GM23338 (cell line): ENCODE data around the gene USP1. TPM values are rescaled to one million over a fixed set of nuclear protein-coding genes. Genes with fewer than 3 reads are reported as not detected.

Experiments used
- ATAC-seq: fragments of 200-7000 bp; cut with Tn5 transposase; 3 replicates; pipeline ENCODE4 v1.9.1; 2020
- DNase-seq: peaks from one replicate; pipeline ENCODE4 v3.0.0-alpha.2; 2015; ENCODE audit warnings: low spot score
- H2AFZ ChIP-seq: fragments of 200-600 bp; sonication (generic); 2 replicates; pipeline ENCODE4 v1.8.0; 2016; ENCODE audit warnings: antibody characterized with exemption, mild to moderate bottlenecking, moderate library complexity
- H3F3A ChIP-seq: fragments of 200-600 bp; sonication (generic); replicated peaks from 2 replicates; pipeline ENCODE4 v1.8.0; 2017; ENCODE audit warnings: antibody characterized with exemption, mixed run types, low read depth
- H3K27ac ChIP-seq: fragments of 200-600 bp; sonication (generic); 2 replicates; pipeline ENCODE4 v1.6.1; 2016; ENCODE audit warnings: low read depth
- H3K27me3 ChIP-seq: fragments of 200-600 bp; sonication (generic); 2 replicates; pipeline ENCODE4 v1.8.0; 2016; ENCODE audit warnings: mild to moderate bottlenecking, mixed run types, moderate library complexity; ENCODE audit not compliant: insufficient read depth
- H3K36me3 ChIP-seq: fragments of 200-600 bp; sonication (generic); 2 replicates; pipeline ENCODE4 v1.8.0; 2016; ENCODE audit warnings: mild to moderate bottlenecking; ENCODE audit not compliant: insufficient read depth
- H3K4me1 ChIP-seq: fragments of 200-600 bp; sonication (generic); 2 replicates; pipeline ENCODE4 v1.8.0; 2016; ENCODE audit warnings: mild to moderate bottlenecking, moderate library complexity; ENCODE audit not compliant: insufficient read depth
- H3K4me2 ChIP-seq: fragments of 200-600 bp; sonication (generic); 2 replicates; pipeline ENCODE4 v1.7.1; 2017; ENCODE audit warnings: mixed run types
- H3K4me3 ChIP-seq: fragments of 200-600 bp; sonication (generic); 2 replicates; pipeline ENCODE4 v1.6.1; 2016; ENCODE audit warnings: mixed run types
- H3K79me2 ChIP-seq: fragments of 200-600 bp; sonication (generic); replicated peaks from 2 replicates; pipeline ENCODE4 v1.8.0; 2017; ENCODE audit warnings: mild to moderate bottlenecking; ENCODE audit not compliant: insufficient read depth
- H3K9me2 ChIP-seq: fragments of 200-600 bp; sonication (generic); 2 replicates; pipeline ENCODE4 v1.8.0; 2017; ENCODE audit not compliant: insufficient read depth
- H4K20me1 ChIP-seq: fragments of 200-600 bp; sonication (generic); replicated peaks from 2 replicates; pipeline ENCODE4 v1.8.0; 2017; ENCODE audit warnings: mild to moderate bottlenecking; ENCODE audit not compliant: insufficient read depth
- H3K27ac Mint-ChIP-seq: 2 replicates; pipeline ENCODE4 v1.8.0; 2020; ENCODE audit warnings: inconsistent platforms, mild to moderate bottlenecking, moderate library complexity, mixed read lengths
- H3K27me3 Mint-ChIP-seq: 3 replicates; pipeline ENCODE4 v1.8.0; 2022; ENCODE audit warnings: low read depth, mild to moderate bottlenecking, moderate library complexity, mixed read lengths, inconsistent platforms; ENCODE audit not compliant: insufficient read depth, poor library complexity
- H3K36me3 Mint-ChIP-seq: 3 replicates; pipeline ENCODE4 v1.8.0; 2021; ENCODE audit warnings: low read depth, mild to moderate bottlenecking, inconsistent platforms, moderate library complexity, mixed read lengths
- H3K4me1 Mint-ChIP-seq: 3 replicates; pipeline ENCODE4 v1.8.0; 2020; ENCODE audit warnings: mild to moderate bottlenecking, inconsistent platforms, mixed read lengths
- H3K4me3 Mint-ChIP-seq: 3 replicates; pipeline ENCODE4 v1.8.0; 2021; ENCODE audit warnings: moderate library complexity, mild to moderate bottlenecking, inconsistent platforms, mixed read lengths
- H3K9me3 Mint-ChIP-seq: 3 replicates; pipeline ENCODE4 v1.8.0; 2020; ENCODE audit warnings: moderate library complexity, mild to moderate bottlenecking, inconsistent platforms, mixed read lengths
- CREB1 ChIP-seq: fragments of 250-450 bp; sonication (Bioruptor Pico); IDR thresholded peaks from 2 replicates; pipeline ENCODE4 v1.5.0; 2020; ENCODE audit warnings: low read depth, mild to moderate bottlenecking, moderate library complexity
- EZH2 ChIP-seq: fragments of 200-600 bp; sonication (generic); IDR thresholded peaks from one replicate; pipeline ENCODE4 v1.8.0; 2017; ENCODE audit warnings: antibody characterized with exemption, mild to moderate bottlenecking, low read depth; ENCODE audit not compliant: unreplicated experiment
- EZH2phosphoT487 ChIP-seq: fragments of 200-600 bp; sonication (generic); IDR thresholded peaks from one replicate; pipeline ENCODE4 v1.8.1; 2018; ENCODE audit warnings: antibody characterized with exemption; ENCODE audit not compliant: unreplicated experiment
- JUNB ChIP-seq: IDR thresholded peaks from one replicate; pipeline ENCODE4 v1.6.1; 2016; ENCODE audit warnings: antibody characterized with exemption; ENCODE audit not compliant: unreplicated experiment
- NANOG ChIP-seq: IDR thresholded peaks from 2 replicates; pipeline ENCODE4 v1.6.1; 2016; ENCODE audit warnings: antibody characterized with exemption, borderline replicate concordance
- POLR2AphosphoS5 ChIP-seq: IDR thresholded peaks from 2 replicates; pipeline ENCODE4 v1.6.1; 2016; ENCODE audit warnings: antibody characterized with exemption, low read depth
- STAT1 ChIP-seq: IDR thresholded peaks from one replicate; pipeline ENCODE4 v1.6.1; 2016; ENCODE audit warnings: antibody characterized with exemption; ENCODE audit not compliant: unreplicated experiment
- ZNF114 ChIP-seq: fragments of 250-450 bp; sonication (Bioruptor Pico); IDR thresholded peaks from 2 replicates; pipeline ENCODE4 v1.5.0; 2020; ENCODE audit warnings: mild to moderate bottlenecking, moderate library complexity
- ZNF331 ChIP-seq: fragments of 250-450 bp; sonication (Bioruptor Pico); IDR thresholded peaks from 2 replicates; pipeline ENCODE4 v1.5.0; 2020; ENCODE audit warnings: low read depth, mild to moderate bottlenecking, moderate library complexity
- polyA plus RNA-seq: library from polyadenylated mRNA; unstranded; fragments of >200 nt; fragmentation: Nextera tagmentation; extraction: Ambion mirVana; gene quantifications from 2 replicates; pipeline ENCODE4 v1.2.1, GENCODE V29; 2016
- total RNA-seq: library from RNA; depleted of rRNA; stranded (reverse); fragments of >200 nt; shearing (Covaris generic); gene quantifications from 2 replicates; pipeline ENCODE4 v1.2.3, GENCODE V29; 2014
- TF ChIP-seq, protein P1 (sequence below): IDR thresholded peaks from 2 replicates; pipeline ENCODE4 v1.6.1; 2016; ENCODE audit warnings: antibody characterized with exemption
- TF ChIP-seq, protein P2 (sequence below), 2 experiments: fragments of 200-600 bp in 1 of 2; sonication (generic) in 1 of 2; conservative IDR thresholded peaks; 2 replicates each; pipeline versions ENCODE4 v1.5.1 to v1.6.1; 2016 to 2017; ENCODE audit warnings: antibody characterized with exemption in 2 of 2, low read depth in 2 of 2, mild to moderate bottlenecking in 2 of 2, moderate library complexity in 1 of 2
- TF ChIP-seq, protein P3 (sequence below): IDR thresholded peaks from one replicate; pipeline ENCODE4 v1.6.1; 2018; ENCODE audit warnings: antibody characterized with exemption; ENCODE audit not compliant: unreplicated experiment
- TF ChIP-seq, protein P4 (sequence below): fragments of 250-450 bp; sonication (Bioruptor Pico); IDR thresholded peaks from 2 replicates; pipeline ENCODE4 v1.5.0; 2020; ENCODE audit warnings: mild to moderate bottlenecking, moderate library complexity

Gene USP1
- total and polyA plus RNA-seq, 2 experiments from 2014 or later: 45.6 to 74.6 TPM

DNA sequence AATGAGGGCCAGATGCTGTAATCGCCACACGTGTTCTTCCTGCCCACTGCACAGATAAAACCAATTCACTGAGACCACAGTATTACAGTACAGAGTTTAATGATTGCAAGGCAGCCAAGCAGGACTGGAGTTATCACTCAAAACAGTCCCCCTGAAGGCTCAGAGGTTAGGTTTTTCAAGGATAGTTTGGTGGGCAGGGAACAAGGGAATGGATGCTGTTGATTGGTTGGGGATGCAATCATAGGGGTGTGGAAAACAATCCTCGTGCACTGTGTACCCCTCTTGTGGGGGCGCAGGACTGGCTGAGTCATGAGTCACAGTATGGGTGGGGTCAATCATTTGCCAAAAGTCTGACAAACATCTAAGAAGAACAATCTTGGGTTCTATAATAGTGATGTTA, 12.4 kb upstream of the USP1 start:
- no peaks in the 10 kb centered on the region for H3K27me3 Mint-ChIP-seq
- H3K4me2 ChIP-seq: no peak overlapping the region
- H3K4me1 ChIP-seq: no peaks in the 10 kb centered on the region
- no peak overlapping the region for H3K27ac Mint-ChIP-seq
- DNase-seq: no peak
- H3K4me1 Mint-ChIP-seq: peaks cover 4% of the 10 kb centered on the region; the same call in 1 of the 3 replicates
- no peak overlapping the region for H3K4me3 ChIP-seq
- no peak overlapping the region for H3K4me3 Mint-ChIP-seq
- H3K79me2 ChIP-seq: no peaks in the 10 kb centered on the region
- H3K27ac ChIP-seq: no peak overlapping the region
- no peaks in the 10 kb centered on the region; the same call in 1 of the 2 replicates for H3K9me2 ChIP-seq
- H2AFZ ChIP-seq: peak overlapping the region; percentile 79; the same call in 1 of the 2 replicates
- no peaks in the 10 kb centered on the region for H3K9me3 Mint-ChIP-seq
- no peaks in the 10 kb centered on the region for H3F3A ChIP-seq
- no peaks in the 10 kb centered on the region for H3K36me3 Mint-ChIP-seq
- no peak; the same call in 2 of the 3 replicates for ATAC-seq
- TF ChIP-seq EZH2phosphoT487 (no peak), EZH2 (no peak), POLR2AphosphoS5 (no peak), ZNF331 (CRISPR knock-in tag) (no peak), NANOG (no peak), CREB1 (no peak), STAT1 (no peak), JUNB (no peak), ZNF114 (CRISPR knock-in tag) (no peak)
- TF ChIP-seq, protein P1, sequence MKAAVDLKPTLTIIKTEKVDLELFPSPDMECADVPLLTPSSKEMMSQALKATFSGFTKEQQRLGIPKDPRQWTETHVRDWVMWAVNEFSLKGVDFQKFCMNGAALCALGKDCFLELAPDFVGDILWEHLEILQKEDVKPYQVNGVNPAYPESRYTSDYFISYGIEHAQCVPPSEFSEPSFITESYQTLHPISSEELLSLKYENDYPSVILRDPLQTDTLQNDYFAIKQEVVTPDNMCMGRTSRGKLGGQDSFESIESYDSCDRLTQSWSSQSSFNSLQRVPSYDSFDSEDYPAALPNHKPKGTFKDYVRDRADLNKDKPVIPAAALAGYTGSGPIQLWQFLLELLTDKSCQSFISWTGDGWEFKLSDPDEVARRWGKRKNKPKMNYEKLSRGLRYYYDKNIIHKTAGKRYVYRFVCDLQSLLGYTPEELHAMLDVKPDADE: no peak
- TF ChIP-seq, protein P2, sequence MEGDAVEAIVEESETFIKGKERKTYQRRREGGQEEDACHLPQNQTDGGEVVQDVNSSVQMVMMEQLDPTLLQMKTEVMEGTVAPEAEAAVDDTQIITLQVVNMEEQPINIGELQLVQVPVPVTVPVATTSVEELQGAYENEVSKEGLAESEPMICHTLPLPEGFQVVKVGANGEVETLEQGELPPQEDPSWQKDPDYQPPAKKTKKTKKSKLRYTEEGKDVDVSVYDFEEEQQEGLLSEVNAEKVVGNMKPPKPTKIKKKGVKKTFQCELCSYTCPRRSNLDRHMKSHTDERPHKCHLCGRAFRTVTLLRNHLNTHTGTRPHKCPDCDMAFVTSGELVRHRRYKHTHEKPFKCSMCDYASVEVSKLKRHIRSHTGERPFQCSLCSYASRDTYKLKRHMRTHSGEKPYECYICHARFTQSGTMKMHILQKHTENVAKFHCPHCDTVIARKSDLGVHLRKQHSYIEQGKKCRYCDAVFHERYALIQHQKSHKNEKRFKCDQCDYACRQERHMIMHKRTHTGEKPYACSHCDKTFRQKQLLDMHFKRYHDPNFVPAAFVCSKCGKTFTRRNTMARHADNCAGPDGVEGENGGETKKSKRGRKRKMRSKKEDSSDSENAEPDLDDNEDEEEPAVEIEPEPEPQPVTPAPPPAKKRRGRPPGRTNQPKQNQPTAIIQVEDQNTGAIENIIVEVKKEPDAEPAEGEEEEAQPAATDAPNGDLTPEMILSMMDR (conservative IDR thresholded peaks at IDR 0.05; ENCODE audit: low read depth in 2 of 2): no peak
- TF ChIP-seq, protein P3, sequence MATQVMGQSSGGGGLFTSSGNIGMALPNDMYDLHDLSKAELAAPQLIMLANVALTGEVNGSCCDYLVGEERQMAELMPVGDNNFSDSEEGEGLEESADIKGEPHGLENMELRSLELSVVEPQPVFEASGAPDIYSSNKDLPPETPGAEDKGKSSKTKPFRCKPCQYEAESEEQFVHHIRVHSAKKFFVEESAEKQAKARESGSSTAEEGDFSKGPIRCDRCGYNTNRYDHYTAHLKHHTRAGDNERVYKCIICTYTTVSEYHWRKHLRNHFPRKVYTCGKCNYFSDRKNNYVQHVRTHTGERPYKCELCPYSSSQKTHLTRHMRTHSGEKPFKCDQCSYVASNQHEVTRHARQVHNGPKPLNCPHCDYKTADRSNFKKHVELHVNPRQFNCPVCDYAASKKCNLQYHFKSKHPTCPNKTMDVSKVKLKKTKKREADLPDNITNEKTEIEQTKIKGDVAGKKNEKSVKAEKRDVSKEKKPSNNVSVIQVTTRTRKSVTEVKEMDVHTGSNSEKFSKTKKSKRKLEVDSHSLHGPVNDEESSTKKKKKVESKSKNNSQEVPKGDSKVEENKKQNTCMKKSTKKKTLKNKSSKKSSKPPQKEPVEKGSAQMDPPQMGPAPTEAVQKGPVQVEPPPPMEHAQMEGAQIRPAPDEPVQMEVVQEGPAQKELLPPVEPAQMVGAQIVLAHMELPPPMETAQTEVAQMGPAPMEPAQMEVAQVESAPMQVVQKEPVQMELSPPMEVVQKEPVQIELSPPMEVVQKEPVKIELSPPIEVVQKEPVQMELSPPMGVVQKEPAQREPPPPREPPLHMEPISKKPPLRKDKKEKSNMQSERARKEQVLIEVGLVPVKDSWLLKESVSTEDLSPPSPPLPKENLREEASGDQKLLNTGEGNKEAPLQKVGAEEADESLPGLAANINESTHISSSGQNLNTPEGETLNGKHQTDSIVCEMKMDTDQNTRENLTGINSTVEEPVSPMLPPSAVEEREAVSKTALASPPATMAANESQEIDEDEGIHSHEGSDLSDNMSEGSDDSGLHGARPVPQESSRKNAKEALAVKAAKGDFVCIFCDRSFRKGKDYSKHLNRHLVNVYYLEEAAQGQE: no peak
- TF ChIP-seq, protein P4, sequence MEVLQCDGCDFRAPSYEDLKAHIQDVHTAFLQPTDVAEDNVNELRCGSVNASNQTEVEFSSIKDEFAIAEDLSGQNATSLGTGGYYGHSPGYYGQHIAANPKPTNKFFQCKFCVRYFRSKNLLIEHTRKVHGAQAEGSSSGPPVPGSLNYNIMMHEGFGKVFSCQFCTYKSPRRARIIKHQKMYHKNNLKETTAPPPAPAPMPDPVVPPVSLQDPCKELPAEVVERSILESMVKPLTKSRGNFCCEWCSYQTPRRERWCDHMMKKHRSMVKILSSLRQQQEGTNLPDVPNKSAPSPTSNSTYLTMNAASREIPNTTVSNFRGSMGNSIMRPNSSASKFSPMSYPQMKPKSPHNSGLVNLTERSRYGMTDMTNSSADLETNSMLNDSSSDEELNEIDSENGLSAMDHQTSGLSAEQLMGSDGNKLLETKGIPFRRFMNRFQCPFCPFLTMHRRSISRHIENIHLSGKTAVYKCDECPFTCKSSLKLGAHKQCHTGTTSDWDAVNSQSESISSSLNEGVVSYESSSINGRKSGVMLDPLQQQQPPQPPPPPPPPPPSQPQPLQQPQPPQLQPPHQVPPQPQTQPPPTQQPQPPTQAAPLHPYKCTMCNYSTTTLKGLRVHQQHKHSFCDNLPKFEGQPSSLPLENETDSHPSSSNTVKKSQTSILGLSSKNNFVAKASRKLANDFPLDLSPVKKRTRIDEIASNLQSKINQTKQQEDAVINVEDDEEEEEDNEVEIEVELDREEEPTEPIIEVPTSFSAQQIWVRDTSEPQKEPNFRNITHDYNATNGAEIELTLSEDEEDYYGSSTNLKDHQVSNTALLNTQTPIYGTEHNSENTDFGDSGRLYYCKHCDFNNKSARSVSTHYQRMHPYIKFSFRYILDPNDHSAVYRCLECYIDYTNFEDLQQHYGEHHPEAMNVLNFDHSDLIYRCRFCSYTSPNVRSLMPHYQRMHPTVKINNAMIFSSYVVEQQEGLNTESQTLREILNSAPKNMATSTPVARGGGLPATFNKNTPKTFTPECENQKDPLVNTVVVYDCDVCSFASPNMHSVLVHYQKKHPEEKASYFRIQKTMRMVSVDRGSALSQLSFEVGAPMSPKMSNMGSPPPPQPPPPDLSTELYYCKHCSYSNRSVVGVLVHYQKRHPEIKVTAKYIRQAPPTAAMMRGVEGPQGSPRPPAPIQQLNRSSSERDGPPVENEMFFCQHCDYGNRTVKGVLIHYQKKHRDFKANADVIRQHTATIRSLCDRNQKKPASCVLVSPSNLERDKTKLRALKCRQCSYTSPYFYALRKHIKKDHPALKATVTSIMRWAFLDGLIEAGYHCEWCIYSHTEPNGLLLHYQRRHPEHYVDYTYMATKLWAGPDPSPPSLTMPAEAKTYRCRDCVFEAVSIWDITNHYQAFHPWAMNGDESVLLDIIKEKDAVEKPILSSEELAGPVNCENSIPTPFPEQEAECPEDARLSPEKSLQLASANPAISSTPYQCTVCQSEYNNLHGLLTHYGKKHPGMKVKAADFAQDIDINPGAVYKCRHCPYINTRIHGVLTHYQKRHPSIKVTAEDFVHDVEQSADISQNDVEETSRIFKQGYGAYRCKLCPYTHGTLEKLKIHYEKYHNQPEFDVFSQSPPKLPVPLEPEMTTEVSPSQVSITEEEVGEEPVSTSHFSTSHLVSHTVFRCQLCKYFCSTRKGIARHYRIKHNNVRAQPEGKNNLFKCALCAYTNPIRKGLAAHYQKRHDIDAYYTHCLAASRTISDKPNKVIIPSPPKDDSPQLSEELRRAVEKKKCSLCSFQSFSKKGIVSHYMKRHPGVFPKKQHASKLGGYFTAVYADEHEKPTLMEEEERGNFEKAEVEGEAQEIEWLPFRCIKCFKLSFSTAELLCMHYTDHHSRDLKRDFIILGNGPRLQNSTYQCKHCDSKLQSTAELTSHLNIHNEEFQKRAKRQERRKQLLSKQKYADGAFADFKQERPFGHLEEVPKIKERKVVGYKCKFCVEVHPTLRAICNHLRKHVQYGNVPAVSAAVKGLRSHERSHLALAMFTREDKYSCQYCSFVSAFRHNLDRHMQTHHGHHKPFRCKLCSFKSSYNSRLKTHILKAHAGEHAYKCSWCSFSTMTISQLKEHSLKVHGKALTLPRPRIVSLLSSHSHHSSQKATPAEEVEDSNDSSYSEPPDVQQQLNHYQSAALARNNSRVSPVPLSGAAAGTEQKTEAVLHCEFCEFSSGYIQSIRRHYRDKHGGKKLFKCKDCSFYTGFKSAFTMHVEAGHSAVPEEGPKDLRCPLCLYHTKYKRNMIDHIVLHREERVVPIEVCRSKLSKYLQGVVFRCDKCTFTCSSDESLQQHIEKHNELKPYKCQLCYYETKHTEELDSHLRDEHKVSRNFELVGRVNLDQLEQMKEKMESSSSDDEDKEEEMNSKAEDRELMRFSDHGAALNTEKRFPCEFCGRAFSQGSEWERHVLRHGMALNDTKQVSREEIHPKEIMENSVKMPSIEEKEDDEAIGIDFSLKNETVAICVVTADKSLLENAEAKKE (CRISPR knock-in tag): no peak
- no peaks in the 10 kb centered on the region for H3K27me3 ChIP-seq
- no peaks in the 10 kb centered on the region for H3K36me3 ChIP-seq
- H4K20me1 ChIP-seq: no peaks in the 10 kb centered on the region
